ENCODE results near the gene PLBD1.

Gene PLBD1

DNA sequence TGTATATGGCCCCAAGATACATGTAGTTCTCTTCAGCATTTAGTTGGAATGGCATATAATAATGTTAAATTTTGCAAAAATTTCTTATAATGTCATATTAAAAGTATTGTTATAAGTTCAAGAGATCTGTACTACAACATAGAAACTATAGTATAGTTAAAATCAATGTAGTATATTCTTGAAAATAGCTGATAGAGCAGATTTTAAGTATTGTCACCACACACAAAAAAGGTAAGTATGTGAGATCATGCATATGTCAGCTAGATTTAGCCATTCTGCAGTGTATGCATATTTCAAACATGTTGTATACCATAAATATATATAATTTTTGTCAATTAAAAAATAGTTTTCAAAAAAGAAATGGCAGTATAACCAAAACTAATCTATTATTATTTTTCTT lies 86.5 kb downstream of the PLBD1 start:
- H3K36me3 ChIP-seq (ENCODE audit: low read depth): peaks cover 29% of the 10 kb centered on the region
- TF ChIP-seq, protein P1, sequence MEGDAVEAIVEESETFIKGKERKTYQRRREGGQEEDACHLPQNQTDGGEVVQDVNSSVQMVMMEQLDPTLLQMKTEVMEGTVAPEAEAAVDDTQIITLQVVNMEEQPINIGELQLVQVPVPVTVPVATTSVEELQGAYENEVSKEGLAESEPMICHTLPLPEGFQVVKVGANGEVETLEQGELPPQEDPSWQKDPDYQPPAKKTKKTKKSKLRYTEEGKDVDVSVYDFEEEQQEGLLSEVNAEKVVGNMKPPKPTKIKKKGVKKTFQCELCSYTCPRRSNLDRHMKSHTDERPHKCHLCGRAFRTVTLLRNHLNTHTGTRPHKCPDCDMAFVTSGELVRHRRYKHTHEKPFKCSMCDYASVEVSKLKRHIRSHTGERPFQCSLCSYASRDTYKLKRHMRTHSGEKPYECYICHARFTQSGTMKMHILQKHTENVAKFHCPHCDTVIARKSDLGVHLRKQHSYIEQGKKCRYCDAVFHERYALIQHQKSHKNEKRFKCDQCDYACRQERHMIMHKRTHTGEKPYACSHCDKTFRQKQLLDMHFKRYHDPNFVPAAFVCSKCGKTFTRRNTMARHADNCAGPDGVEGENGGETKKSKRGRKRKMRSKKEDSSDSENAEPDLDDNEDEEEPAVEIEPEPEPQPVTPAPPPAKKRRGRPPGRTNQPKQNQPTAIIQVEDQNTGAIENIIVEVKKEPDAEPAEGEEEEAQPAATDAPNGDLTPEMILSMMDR (IDR thresholded peaks at IDR 0.05; ENCODE audit: poor library complexity, severe bottlenecking): no peak
- H3K27me3 ChIP-seq (ENCODE audit: insufficient read depth, poor library complexity, severe bottlenecking): no peaks in the 10 kb centered on the region
- no peak overlapping the region for H3K27ac ChIP-seq (ENCODE audit: poor library complexity, severe bottlenecking)
- no peak for DNase-seq (ENCODE audit: low spot score)
- no peak for ATAC-seq (ENCODE audit: low read depth)
- no peaks in the 10 kb centered on the region for H3K4me1 ChIP-seq (ENCODE audit: insufficient read depth, poor library complexity, severe bottlenecking)
- H3K4me3 ChIP-seq (ENCODE audit: severe bottlenecking): no peak overlapping the region
- H3K9me3 ChIP-seq (ENCODE audit: severe bottlenecking): no peaks in the 10 kb centered on the region

DNA sequence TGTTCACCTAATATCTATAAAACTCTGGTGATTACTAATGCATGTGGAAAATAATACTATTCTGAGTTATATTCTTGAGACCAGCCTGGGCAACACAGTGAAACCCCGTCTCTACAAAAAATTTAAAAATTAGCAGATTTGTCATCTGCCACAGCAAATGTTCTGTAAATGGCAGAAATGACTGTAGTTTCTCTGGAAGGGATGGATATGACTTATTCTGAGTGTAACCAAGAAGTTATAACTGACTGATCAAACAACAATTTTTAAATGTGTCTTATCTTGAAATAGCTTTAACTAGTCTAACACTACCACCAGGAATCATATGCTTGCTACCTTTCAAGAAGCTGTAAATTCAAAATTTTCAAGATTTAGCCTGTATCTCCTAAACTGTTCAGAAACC lies 88.7 kb downstream of the PLBD1 start:
- Histone ChIP-seq H3K4me3 (ENCODE audit: severe bottlenecking) (no peak overlapping the region), H3K27me3 (ENCODE audit: insufficient read depth, poor library complexity, severe bottlenecking) (no peaks in the 10 kb centered on the region), H3K9me3 (ENCODE audit: severe bottlenecking) (peaks cover under 1% of the 10 kb centered on the region), H3K27ac (ENCODE audit: poor library complexity, severe bottlenecking) (no peak overlapping the region), H3K4me1 (ENCODE audit: insufficient read depth, poor library complexity, severe bottlenecking) (no peaks in the 10 kb centered on the region), H3K36me3 (ENCODE audit: low read depth) (peaks cover 32% of the 10 kb centered on the region)
- no peak for DNase-seq (ENCODE audit: low spot score)
- TF ChIP-seq, protein P1 (IDR thresholded peaks at IDR 0.05; ENCODE audit: poor library complexity, severe bottlenecking): no peak
- no peak for ATAC-seq (ENCODE audit: low read depth)

DNA sequence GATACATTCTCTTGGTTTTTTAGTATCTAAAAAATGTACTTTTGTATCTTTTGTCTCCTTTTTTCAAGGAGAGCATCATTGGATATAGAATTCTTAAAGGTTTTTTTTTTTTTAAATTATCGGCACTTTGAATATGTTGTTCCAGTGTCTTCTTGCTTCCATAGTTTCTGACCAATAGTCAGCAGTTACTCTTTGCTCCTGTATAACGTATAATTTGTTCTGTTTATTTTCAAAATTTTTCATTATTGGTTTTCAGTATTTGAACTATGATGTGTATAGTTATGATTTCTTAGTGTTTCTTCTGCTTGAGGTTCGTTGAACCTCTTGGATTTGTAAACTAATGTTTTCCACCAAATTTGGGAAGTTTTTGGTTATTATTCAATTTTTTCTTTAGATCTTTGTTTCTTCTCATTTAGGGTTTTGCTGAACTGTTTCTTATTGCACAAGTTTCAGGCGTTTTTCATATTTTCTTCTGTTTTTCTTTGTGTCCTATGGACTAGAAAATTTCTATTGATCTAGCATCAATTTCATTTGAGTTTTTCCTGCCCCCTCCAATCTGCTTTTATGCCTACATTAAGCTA lies 93.9 kb downstream of the PLBD1 start:
- H3K27me3 ChIP-seq (ENCODE audit: insufficient read depth, poor library complexity, severe bottlenecking): no peaks in the 10 kb centered on the region
- H3K4me3 ChIP-seq (ENCODE audit: severe bottlenecking): no peak overlapping the region
- H3K27ac ChIP-seq (ENCODE audit: poor library complexity, severe bottlenecking): no peak overlapping the region
- ATAC-seq (ENCODE audit: low read depth) (no peak), DNase-seq (ENCODE audit: low spot score) (no peak)
- TF ChIP-seq, protein P1 (IDR thresholded peaks at IDR 0.05; ENCODE audit: poor library complexity, severe bottlenecking): no peak
- H3K36me3 ChIP-seq (ENCODE audit: low read depth): 0 out of 2 replicates have a peak, but pooled peaks cover 5% of the 10 kb centered on the region
- H3K9me3 ChIP-seq (ENCODE audit: severe bottlenecking): peaks cover 5% of the 10 kb centered on the region
- H3K4me1 ChIP-seq (ENCODE audit: insufficient read depth, poor library complexity, severe bottlenecking): no peaks in the 10 kb centered on the region

DNA sequence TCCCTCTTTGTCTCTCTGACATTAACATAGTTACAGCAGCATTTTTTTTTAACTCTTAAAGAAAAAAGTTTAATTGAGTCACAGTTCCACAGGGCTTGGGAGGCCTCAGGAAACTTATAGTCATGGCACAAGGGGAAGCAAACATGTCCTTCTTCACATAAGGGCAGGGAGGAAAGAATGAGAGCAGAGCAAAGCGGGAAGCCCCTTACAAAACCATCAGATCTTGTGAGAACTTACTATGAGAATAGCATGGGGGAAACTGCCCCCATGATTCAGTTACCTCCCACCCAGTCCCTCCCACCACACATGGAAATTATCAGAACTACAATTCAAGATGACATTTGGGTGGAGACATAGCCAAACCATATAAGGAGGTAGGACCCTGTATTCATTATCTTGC lies 96.2 kb downstream of the PLBD1 start:
- ATAC-seq (ENCODE audit: low read depth): no peak

More for the DNA sequence above, 96.2 kb downstream of the PLBD1 start:
- Histone ChIP-seq H3K9me3 (ENCODE audit: severe bottlenecking) (peaks cover 5% of the 10 kb centered on the region), H3K4me1 (ENCODE audit: insufficient read depth, poor library complexity, severe bottlenecking) (no peaks in the 10 kb centered on the region), H3K27ac (ENCODE audit: poor library complexity, severe bottlenecking) (no peak overlapping the region), H3K4me3 (ENCODE audit: severe bottlenecking) (no peak overlapping the region), H3K36me3 (ENCODE audit: low read depth) (peaks cover 9% of the 10 kb centered on the region; the same call in 1 of the 2 replicates), H3K27me3 (ENCODE audit: insufficient read depth, poor library complexity, severe bottlenecking) (no peaks in the 10 kb centered on the region)
- no peak for DNase-seq (ENCODE audit: low spot score)
- TF ChIP-seq, protein P1 (IDR thresholded peaks at IDR 0.05; ENCODE audit: poor library complexity, severe bottlenecking): no peak
